Measurements from ENCODE around the gene SEPTIN1.

SEPTIN1 gene

GRCh38 chr16:30382111-30382881 lies at the start of gene SEPTIN1:
Gene SEPTIN1, minus strand, starts transcription at chr16:30382561. Its CDS starts 19 bp downstream, at chr16:30382542.
- in situ Hi-C loops (cut with HindIII; ENCODE audit: low sequenced_read_pairs): no loop called here

GRCh38 chr16:30430428-30430970 lies 48.1 kb upstream of the SEPTIN1 start:
- in situ Hi-C loops (cut with HindIII; ENCODE audit: low sequenced_read_pairs): no loop called here

DNA sequence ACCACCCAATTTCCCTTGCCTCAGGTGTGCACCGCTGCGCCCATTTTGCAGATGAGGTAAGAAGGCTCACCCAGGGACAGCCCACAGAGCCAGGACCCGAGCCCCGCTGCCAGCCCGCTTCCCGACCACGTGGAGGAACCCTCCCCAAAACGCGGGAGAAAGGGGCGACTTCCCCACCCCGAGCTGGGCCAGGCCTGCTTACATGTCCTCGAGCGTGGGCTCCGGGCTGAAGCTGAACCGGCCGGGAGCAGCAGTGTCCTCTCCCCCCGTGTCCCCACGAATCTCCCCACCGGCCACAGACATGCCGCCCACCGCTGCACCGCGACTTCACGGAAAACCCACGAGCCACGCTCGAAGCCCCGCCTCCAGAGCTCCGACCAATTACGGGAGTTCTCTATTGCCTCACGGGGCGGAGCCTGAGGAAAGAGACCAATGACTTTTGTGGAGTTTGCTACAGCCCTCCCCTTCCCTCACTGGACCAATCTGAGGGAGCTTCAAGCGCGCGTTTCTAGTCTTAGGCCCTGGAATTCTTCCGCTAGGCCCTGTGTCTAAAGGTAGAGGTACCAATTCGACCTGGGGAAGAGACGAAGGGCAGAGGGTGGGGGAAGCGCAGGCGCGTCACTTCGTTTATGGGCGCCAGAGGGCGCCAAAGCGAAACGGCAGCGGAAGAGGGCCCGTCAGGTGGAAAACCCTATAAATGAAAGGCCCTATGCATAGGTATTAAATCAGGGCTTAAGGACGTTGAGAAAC lies 47.5 kb upstream of the SEPTIN1 start, which contains the start of gene DCTPP1:
Gene DCTPP1, minus strand, starts transcription at position 353 of the 750 bp plus-strand sequence. Its CDS starts 50 bp downstream, at position 303.
- in situ Hi-C loops (cut with HindIII; ENCODE audit: low sequenced_read_pairs): no loop called here

DNA sequence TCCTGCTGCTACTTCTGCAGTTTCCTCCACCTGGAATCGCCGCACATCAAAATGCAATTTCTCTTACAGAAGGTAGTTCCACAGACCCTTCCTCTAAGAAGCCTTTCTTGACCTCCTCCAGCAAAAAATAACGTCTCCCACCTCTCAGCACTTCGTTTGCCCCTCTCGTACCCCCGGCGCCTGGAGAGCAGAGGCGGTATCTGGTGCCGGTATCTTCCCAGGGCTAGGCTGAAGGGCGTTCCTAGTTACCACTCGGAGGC lies 47.0 kb upstream of the SEPTIN1 start:
- in situ Hi-C loops (cut with HindIII; ENCODE audit: low sequenced_read_pairs): no loop called here

GRCh38 chr16:30428055-30428454 lies 45.7 kb upstream of the SEPTIN1 start:
- in situ Hi-C loops (cut with HindIII; ENCODE audit: low sequenced_read_pairs): no loop called here

DNA sequence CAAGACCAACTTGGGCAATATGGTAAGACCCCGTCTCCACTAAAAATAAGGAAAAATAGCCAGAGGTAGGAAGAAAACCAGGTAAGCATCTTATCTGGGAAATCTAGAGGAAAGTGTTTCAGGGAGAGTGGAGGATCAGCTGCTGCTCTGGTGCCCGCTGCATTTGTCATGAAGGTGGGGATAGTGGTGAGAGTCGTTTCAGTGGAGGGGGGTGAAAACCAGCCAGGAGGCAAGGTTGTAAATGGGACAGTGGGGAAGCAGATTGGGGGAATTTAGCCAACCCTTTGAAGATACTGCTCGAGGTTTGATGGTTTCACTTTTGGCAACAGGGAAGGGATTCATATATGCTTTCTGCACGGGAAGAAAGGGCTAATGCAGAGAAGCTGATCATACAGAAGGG lies 38.6 kb upstream of the SEPTIN1 start:
- in situ Hi-C loops (cut with HindIII; ENCODE audit: low sequenced_read_pairs): loop anchor here (25.0 kb wide), 1 partner anchor 216 kb away; no protein-coding TSS in a partner anchor

GRCh38 chr16:30418350-30419181 lies 36.2 kb upstream of the SEPTIN1 start:
- in situ Hi-C loops (cut with HindIII; ENCODE audit: low sequenced_read_pairs): loop anchor here (25.0 kb wide), 1 partner anchor 219 kb away; no protein-coding TSS in a partner anchor

GRCh38 chr16:30417529-30418349 lies 35.4 kb upstream of the SEPTIN1 start:
- in situ Hi-C loops (cut with HindIII; ENCODE audit: low sequenced_read_pairs): loop anchor here (25.0 kb wide), 1 partner anchor 220 kb away; no protein-coding TSS in a partner anchor

DNA sequence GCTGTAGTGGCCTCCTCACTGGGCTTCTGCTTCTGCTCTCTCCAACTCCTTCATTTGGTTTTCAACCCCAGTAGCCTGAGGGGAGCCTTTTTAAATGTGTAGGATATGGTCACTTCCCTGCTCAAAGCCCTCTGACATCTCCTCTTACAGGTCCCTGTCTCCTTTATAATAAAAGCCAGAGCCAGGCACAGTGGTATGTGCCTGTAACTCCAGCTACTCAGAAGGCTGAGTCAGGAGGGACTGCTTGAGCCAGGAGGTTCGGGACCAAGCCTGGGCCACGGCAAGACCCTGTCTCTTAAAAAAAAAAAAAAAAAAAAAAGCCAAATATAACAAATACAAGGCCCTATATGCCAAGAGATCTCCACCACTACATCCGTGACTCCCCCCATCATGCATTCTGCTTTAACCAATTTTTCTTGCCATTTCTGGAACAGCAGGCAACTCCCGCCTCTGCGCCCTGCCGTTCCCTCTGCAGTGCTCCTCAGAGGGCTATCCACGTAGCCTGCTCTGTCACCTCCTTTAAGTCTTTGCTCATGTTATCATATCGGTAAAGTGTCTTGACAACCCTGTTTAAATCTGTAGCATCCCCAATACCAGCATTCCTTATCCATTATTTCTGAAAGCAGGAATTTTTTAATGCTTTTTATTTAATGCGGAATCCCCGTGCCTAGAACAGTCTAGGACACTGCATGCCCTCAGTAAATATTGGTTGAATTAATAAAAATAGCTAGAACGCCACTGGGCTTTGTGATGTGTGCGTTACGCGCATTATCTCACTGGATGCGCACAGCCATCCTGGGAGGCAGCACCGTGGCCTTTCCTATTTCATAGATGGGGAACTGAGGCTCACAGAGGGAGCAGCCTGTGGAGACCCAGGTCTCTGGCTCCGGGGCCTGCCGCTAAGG lies 34.5 kb upstream of the SEPTIN1 start:
- in situ Hi-C loops (cut with HindIII; ENCODE audit: low sequenced_read_pairs): loop anchor here (25.0 kb wide), 1 partner anchor 220 kb away; no protein-coding TSS in a partner anchor

GRCh38 chr16:30416047-30416603 lies 33.8 kb upstream of the SEPTIN1 start:
- in situ Hi-C loops (cut with HindIII; ENCODE audit: low sequenced_read_pairs): loop anchor here (25.0 kb wide), 1 partner anchor 221 kb away; no protein-coding TSS in a partner anchor

DNA sequence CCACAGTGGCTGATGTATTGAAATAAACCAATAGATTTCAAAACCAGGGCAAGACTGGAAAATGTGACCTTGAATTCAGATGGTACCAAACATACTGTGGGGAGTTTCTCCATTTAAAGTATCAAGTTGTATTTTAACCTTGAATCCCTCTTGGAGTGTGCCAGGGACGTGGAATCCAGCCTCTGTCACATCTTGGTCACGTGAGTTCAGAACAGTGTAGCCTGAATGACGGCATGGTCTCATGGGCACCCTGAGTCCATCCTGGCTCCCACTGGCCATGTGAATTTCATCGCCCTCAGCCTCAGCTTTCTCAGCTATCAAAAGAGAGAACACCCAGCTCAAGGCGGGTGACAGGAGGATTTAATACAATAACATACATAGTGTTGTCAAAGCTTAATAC lies 31.8 kb upstream of the SEPTIN1 start:
- in situ Hi-C loops (cut with HindIII; ENCODE audit: low sequenced_read_pairs): loop anchor here (25.0 kb wide), 1 partner anchor 223 kb away; no protein-coding TSS in a partner anchor

GRCh38 chr16:30413112-30413806 lies 30.9 kb upstream of the SEPTIN1 start:
- in situ Hi-C loops (cut with HindIII; ENCODE audit: low sequenced_read_pairs): loop anchor here (25.0 kb wide), 1 partner anchor 224 kb away; no protein-coding TSS in a partner anchor

DNA sequence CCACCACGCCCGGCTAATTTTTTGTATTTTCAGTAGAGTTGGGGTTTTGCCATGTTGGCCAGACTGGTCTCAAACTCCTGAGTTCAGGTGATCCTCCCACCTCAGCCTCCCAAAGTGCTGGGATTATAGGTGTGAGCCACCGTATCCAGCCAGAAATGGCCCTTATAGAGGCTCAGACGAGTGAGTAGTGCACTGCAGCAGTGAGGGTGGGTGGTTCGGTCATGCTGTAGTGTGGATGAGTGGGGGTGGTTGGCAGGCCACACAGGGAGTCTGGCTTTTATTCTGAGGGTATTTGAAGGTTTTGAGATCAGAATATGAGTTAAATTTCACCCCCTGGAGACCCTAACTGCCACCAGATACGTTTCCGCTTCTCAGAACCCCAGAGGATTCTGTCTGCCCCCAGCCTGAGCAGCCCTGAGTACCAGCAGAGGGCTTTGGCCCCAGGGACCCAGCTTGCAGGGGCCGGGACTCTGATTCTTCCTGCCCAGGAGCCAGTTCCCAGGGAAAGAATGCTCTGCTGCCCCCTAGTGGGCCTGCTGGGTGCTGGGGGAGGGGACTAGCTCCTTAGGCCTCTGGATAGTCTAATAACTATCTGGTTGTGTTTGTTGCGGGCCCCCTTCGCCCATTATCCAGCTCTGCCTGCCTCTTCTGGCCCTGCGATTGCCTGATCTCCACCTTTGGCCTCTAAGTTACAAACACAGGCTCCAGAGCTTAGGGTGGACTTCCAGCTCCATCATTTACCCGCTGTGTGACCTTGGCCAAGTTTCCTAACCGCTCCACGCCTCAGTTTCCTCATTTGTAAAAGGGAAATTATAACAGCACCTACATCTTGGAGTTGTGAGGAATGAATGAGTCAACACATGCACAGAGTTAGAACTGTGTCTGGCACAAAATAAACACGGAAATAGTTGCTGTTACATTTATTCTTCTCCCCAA lies 27.0 kb upstream of the SEPTIN1 start:
- in situ Hi-C loops (cut with HindIII; ENCODE audit: low sequenced_read_pairs): loop anchor here (25.0 kb wide), 1 partner anchor 228 kb away; no protein-coding TSS in a partner anchor

DNA sequence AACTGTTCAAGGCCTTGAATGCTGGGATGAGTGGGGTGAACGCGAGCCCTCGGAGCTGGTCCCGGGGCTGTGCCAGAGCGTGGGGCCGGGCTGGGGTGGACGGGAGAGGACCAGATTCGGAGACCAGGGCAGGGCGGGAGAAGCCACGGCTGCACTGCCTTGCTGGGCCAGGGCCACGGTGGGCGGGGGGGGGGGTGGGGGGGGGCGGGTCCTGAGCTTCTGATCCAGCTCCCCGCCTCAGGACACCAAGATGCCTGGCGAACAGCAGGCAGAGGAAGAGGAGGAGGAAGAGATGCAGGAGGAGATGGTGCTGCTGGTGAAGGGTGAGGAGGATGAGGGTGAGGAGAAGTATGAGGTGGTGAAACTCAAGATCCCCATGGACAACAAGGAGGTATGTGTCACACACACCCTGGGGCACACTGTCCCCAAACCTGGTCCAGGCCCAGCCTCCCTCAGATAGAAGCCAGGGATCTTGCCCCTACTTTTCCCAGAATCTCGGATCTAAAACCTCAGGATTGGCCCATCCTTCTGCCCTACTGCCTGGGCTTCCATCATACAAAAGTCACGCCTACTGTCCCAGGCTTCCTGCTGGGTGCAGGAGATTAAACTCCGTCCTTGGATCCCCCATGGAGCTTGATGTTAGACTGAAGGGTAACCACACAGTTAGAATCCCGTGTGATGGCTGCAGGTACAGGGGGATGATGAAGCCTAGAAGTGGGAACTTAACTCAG lies 25.6 kb upstream of the SEPTIN1 start:
- in situ Hi-C loops (cut with HindIII; ENCODE audit: low sequenced_read_pairs): loop anchor here (25.0 kb wide), 1 partner anchor 229 kb away; no protein-coding TSS in a partner anchor

DNA sequence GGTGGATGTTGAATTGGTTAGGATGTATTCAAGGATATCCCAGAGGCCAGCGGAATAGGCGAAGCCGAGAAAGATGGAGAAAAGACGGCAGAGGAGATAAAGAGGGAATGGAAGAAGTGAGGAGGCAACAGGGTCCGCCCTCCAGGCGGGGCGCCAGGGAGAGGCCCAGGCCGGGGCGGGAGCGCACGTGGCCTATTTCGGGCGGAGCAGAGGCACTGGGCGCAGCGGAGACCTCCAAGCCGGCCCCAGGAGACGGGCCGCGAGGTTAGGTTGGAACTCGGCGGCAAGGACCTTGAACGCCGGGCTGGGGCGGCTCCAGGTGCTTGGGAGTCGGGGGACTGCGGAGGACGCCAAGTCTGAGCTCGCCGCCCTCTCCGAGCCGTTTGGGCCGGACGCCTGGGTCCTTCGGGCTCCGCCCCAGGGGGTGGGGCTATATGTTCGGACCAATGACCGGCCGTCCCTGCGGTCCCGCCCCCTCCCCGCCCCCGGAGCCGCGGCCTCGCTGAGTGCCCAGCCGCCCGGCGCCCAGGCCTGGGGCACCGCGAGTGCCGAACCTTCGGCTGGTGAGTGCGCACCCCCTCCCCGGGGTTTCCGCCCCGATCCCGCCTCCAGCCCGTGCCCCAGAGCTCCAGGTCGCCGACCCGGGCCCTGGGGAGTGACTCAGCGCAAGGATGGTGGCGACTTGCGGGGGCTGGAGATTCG lies 24.9 kb upstream of the SEPTIN1 start, which contains the start of gene ZNF771:
Gene ZNF771, plus strand, starts transcription at position 505 of the 702 bp plus-strand sequence. CDS start 448 bp downstream, outside the sequence.
- in situ Hi-C loops (cut with HindIII; ENCODE audit: low sequenced_read_pairs): loop anchor here (25.0 kb wide), 1 partner anchor 230 kb away; no protein-coding TSS in a partner anchor

Measured in DLD1 (cell line).